Stimulated activated CD4-positive, alpha-beta T cell treated with anti-CD3 and anti-CD28 coated beads, Interleukin-1b, Interleukin-23, amount 100 ng/mL, for 4 hours (primary cell): Measurements from ENCODE around the gene IGSF9B.

Experiments used
- DNase-seq, 2 donors: peaks; one replicate each; pipeline ENCODE4 v3.0.0-alpha.2; 2020; ENCODE audit warnings: low read depth in 2 of 2

The IGSF9B gene

GRCh38 chr11:133919330-133920108 lies 37.2 kb downstream of the IGSF9B start:
- no peak for DNase-seq

- DNase-seq = no peak
These were observed 38.0 kb downstream of the IGSF9B start for GRCh38 chr11:133918608-133919260.

GRCh38 chr11:133917921-133918607 lies 38.7 kb downstream of the IGSF9B start:
- DNase-seq = no peak

- DNase-seq = no peak
These were observed 39.9 kb downstream of the IGSF9B start for GRCh38 chr11:133916784-133917440.

- no peak for DNase-seq
These were observed 43.0 kb downstream of the IGSF9B start for GRCh38 chr11:133913761-133914160.

- DNase-seq = no peak
These were observed 45.6 kb downstream of the IGSF9B start for GRCh38 chr11:133911171-133911570.

- no peak for DNase-seq
These were observed 46.7 kb downstream of the IGSF9B start for GRCh38 chr11:133910101-133910500.

- no peak for DNase-seq
These were observed 47.9 kb downstream of the IGSF9B start for GRCh38 chr11:133908827-133909226.

- DNase-seq = no peak
These were observed 48.9 kb downstream of the IGSF9B start for GRCh38 chr11:133907841-133908241.

- DNase-seq = no peak
These were observed 49.6 kb downstream of the IGSF9B start for GRCh38 chr11:133907216-133907615.

- DNase-seq = no peak
These were observed 50.0 kb downstream of the IGSF9B start for GRCh38 chr11:133906746-133907145.

GRCh38 chr11:133906241-133906640 lies 50.5 kb downstream of the IGSF9B start:
- no peak for DNase-seq

GRCh38 chr11:133905677-133906156 lies 51.1 kb downstream of the IGSF9B start:
- no peak for DNase-seq

- no peak for DNase-seq
These were observed 51.8 kb downstream of the IGSF9B start for GRCh38 chr11:133904818-133905515.

- DNase-seq = no peak
These were observed 52.6 kb downstream of the IGSF9B start for GRCh38 chr11:133903875-133904817.

- no peak for DNase-seq
These were observed 53.7 kb downstream of the IGSF9B start for GRCh38 chr11:133903056-133903455.

- no peak for DNase-seq
These were observed 54.3 kb downstream of the IGSF9B start for GRCh38 chr11:133902506-133902905.

GRCh38 chr11:133901999-133902398 lies 54.8 kb downstream of the IGSF9B start:
- DNase-seq = no peak

- DNase-seq = no peak
These were observed 55.5 kb downstream of the IGSF9B start for GRCh38 chr11:133901316-133901715.
